AG09319 (cell line): Measurements from ENCODE around the gene TRPV6.

Experiments
- DNase-seq: peaks from one replicate; pipeline ENCODE4 v3.0.0-alpha.2; 2010; ENCODE audit warnings: low read depth; ENCODE audit errors: extremely low read depth
- CTCF ChIP-seq: IDR thresholded peaks from 2 replicates; pipeline ENCODE4 v1.5.1; 2011; ENCODE audit warnings: low read depth, mild to moderate bottlenecking, inconsistent platforms, low read length, moderate library complexity

Gene TRPV6

GRCh38 chr7:142827951-142828500 is 57.5 kb downstream of the TRPV6 start:
- DNase-seq: no peak
- TF ChIP-seq CTCF: no peak

DNA sequence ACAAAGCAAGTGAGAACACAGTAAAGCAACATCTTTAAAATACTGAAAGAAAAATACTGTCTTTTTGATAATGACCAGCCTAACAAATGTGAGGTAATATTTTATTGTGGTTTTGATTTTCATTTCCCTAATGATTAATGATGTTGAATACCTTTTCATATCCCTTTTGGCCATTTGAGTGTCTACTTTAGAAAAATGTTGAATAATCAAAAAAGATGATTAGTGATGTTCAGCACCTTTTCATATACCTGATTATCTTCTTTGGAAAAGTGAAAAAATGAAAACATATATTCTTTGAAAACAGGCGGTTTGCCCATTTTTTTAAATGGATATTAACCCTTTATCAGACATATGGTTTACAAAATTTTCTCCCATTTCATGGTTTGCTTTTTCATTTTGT is 62.8 kb downstream of the TRPV6 start:
- no peak for TF ChIP-seq CTCF
- no peak for DNase-seq
